ENCODE measurements around the gene AP1G1.

GRCh38 chr16:71732587-71732986 lies 76.0 kb downstream of the AP1G1 start:
- no peak for TF ChIP-seq POLR2A (IDR thresholded peaks at IDR 0.05; ENCODE audit: low read length)
- no peak for TF ChIP-seq GATA1 (IDR thresholded peaks at IDR 0.05; ENCODE audit: low read depth, low read length)

All from erythroblast (primary cell).